Ascending aorta (tissue), 2 donors: ENCODE results near the gene DIRAS1. TPM values are rescaled to one million over a fixed set of nuclear protein-coding genes. Genes with fewer than 3 reads are reported as not detected.

Source experiments
- DNase-seq, 2 donors: peaks; one replicate each; pipeline ENCODE4 v3.0.0-alpha.2; 2019; ENCODE audit warnings: low spot score in 2 of 2
- H3K27ac ChIP-seq, 2 donors: fragments of 200-600 bp; sonication (generic); one replicate each; pipeline ENCODE4 v1.5.1; 2016 to 2017; ENCODE audit warnings: mild to moderate bottlenecking in 1 of 2
- H3K27me3 ChIP-seq: fragments of 200-600 bp; sonication (generic); one replicate; pipeline ENCODE4 v1.5.1; 2017
- H3K36me3 ChIP-seq, 2 donors: fragments of 200-600 bp; sonication (generic); one replicate each; pipeline ENCODE4 v1.5.1; 2016
- H3K4me1 ChIP-seq, 2 donors: fragments of 200-600 bp; sonication (generic); one replicate each; pipeline ENCODE4 v1.5.1; 2016 to 2017; ENCODE audit warnings: mild to moderate bottlenecking in 1 of 2
- H3K4me3 ChIP-seq, 2 donors: fragments of 200-600 bp; sonication (generic); one replicate each; pipeline ENCODE4 v1.5.1; 2016 to 2017; ENCODE audit warnings: mild to moderate bottlenecking in 1 of 2
- H3K9me3 ChIP-seq, 2 donors: fragments of 200-600 bp; sonication (generic); one replicate each; pipeline ENCODE4 v1.5.1; 2016
- intact Hi-C: fragments of 100-400 bp; cut with DNase I; formaldehyde crosslinking; loops from one replicate; pipeline ENCODE4 v1.15.1; 2023
- total RNA-seq: library from RNA; depleted of rRNA; stranded (reverse); fragments of >200 nt; gene quantifications from one replicate; pipeline ENCODE4 v1.1.0, GENCODE V29; 2016
- TF ChIP-seq, protein P1 (sequence below), 3 experiments: fragments of 200-600 bp in 2 of 3; fragments of 450-650 bp in 1 of 3; sonication (generic) in 2 of 3; IDR thresholded peaks; one replicate each; pipeline ENCODE4 v1.5.1; 2016 to 2019; ENCODE audit warnings: antibody characterized with exemption in 3 of 3, mild to moderate bottlenecking in 1 of 3, moderate library complexity in 1 of 3

Gene DIRAS1
- total RNA-seq, 1 donor from 2014 or later: not detected

DNA sequence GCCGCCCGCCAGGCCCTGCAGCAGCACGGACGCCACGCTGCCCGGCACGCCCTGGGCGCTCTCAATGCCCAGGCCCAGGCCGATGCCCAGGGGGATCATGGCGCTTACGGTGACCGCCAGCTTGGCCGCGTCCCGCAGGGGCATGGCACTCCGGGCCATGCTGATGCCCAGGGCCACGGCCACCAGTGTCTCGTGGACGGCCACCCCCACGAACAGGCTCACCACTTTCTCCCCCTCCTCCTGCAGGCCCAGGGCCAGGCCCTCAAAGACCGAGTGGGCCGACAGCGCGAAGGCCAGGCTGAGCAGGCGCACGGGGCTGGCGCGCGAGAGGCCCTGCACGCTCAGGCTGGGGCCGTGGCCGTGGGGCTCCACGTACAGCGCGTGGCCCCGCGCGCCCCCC lies 11.7 kb upstream of the DIRAS1 start:
- Histone ChIP-seq H3K4me1 (no peaks in the 10 kb centered on the region), H3K4me3 (no peak overlapping the region), H3K36me3 (peaks cover 32 to 38% of the 10 kb centered on the region in 2 donors), H3K27me3 (no peaks in the 10 kb centered on the region), H3K9me3 (no peaks in the 10 kb centered on the region), H3K27ac (no peak overlapping the region)
- TF ChIP-seq, protein P1, sequence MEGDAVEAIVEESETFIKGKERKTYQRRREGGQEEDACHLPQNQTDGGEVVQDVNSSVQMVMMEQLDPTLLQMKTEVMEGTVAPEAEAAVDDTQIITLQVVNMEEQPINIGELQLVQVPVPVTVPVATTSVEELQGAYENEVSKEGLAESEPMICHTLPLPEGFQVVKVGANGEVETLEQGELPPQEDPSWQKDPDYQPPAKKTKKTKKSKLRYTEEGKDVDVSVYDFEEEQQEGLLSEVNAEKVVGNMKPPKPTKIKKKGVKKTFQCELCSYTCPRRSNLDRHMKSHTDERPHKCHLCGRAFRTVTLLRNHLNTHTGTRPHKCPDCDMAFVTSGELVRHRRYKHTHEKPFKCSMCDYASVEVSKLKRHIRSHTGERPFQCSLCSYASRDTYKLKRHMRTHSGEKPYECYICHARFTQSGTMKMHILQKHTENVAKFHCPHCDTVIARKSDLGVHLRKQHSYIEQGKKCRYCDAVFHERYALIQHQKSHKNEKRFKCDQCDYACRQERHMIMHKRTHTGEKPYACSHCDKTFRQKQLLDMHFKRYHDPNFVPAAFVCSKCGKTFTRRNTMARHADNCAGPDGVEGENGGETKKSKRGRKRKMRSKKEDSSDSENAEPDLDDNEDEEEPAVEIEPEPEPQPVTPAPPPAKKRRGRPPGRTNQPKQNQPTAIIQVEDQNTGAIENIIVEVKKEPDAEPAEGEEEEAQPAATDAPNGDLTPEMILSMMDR (IDR thresholded peaks at IDR 0.05): no peak
- no peak for DNase-seq
- intact Hi-C loops: no loop called here

GRCh38 chr19:2732157-2732725 lies 11.1 kb upstream of the DIRAS1 start:
- H3K36me3 ChIP-seq: peaks cover 32 to 38% of the 10 kb centered on the region in 2 donors
- H3K4me3 ChIP-seq: no peak overlapping the region
- H3K9me3 ChIP-seq: no peaks in the 10 kb centered on the region
- H3K27me3 ChIP-seq: no peaks in the 10 kb centered on the region
- intact Hi-C loops: no loop called here
- H3K4me1 ChIP-seq: no peaks in the 10 kb centered on the region
- H3K27ac ChIP-seq: no peak overlapping the region
- TF ChIP-seq, protein P1 (IDR thresholded peaks at IDR 0.05): no peak
- DNase-seq: no peak

DNA sequence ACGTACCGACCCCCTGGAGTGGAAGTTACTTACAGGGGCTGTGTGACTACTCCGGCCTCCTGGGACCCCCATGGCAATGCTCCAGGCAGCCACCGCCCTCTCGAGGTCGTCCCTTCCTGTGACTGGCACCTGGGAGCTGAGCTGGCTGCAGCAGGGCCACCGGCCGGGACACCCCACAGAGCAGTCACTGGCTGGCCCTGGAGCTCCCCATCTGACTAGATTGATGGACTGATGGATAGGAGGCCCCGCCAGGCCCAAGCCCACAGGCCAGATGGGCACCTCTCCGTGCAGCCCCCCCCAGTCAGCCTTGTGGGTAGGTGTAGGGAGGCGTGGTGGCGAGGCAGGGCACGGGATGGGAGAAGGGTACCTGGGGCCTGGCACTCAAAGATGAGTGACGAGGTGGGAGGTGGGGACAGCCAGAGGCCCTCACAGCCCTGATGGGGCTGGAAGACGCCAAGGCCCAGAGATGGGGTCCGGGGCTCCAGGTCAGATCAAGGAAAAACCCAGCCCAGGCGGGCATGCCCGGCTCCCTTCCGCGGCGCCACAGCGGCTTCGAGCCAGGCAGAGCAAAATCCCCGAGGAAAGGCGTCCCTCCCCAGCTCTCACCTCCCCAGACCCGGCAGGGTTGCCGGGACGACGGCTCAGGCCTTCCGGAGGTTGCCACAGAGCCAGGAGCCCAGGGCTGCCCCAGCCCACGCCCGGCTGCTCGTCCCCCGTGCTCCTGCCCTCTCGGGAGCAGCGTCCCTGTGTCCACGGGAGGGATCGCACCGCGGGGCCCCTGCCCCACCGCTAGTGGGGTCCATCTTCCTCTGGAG lies 10.2 kb upstream of the DIRAS1 start:
- intact Hi-C loops: no loop called here
- TF ChIP-seq, protein P1 (IDR thresholded peaks at IDR 0.05): no peak
- peaks cover 29 to 32% of the 10 kb centered on the region in 2 donors for H3K36me3 ChIP-seq
- no peaks in the 10 kb centered on the region for H3K9me3 ChIP-seq
- no peaks in the 10 kb centered on the region for H3K4me1 ChIP-seq
- no peak overlapping the region for H3K27ac ChIP-seq
- no peak for DNase-seq
- H3K4me3 ChIP-seq: no peak overlapping the region
- H3K27me3 ChIP-seq: no peaks in the 10 kb centered on the region

DNA sequence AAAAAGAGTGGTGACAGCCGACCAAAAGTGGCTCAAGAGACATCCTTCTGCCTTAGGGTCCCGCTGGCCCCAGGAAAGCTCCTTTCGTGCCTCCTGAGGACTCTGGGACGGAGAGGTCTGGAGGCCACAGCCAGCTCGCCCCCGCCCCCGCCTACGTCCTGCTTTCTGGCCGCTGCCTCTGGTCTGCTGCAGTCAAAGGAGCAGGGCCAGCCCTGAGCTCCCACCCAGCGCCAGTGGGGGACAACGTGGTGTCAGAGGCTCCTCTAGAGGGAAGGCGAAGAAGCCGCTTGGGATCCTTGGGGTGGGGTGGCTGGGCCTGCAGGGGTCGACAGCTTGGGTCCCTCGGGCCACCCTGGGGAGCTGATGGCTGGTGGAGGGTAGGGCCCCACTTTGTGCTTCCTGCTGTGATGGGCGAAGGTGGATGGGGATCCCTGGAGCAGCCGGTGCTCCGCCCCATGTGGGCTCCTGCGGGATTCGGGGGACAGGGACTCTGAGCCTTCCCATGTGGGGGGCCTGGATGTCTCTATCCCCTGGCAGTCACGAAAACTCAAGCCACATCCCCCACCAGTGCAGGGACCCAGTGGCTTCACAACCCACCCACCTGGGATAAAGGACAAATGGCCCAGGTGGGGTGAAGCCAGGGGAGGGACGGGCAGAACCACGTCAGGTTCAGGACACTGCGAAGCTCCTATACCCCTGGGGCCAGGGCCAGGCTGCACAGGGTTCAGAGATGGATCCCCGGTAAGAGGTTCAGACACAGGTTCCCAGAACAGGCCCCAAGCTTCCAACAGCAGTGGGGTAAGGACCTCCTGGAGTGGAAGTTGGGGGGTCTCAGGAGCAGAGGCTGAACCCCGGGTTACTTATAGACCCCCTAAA lies 9.0 kb upstream of the DIRAS1 start:
- Histone ChIP-seq H3K27ac (no peak overlapping the region), H3K9me3 (no peaks in the 10 kb centered on the region), H3K4me1 (no peaks in the 10 kb centered on the region), H3K36me3 (peaks cover 23 to 26% of the 10 kb centered on the region in 2 donors), H3K27me3 (no peaks in the 10 kb centered on the region), H3K4me3 (no peak overlapping the region)
- intact Hi-C loops: no loop called here
- DNase-seq: no peak
- TF ChIP-seq, protein P1 (IDR thresholded peaks at IDR 0.05): no peak

GRCh38 chr19:2728783-2729387 lies 7.7 kb upstream of the DIRAS1 start:
- H3K4me3 ChIP-seq: no peak overlapping the region
- TF ChIP-seq, protein P1 (IDR thresholded peaks at IDR 0.05): no peak
- H3K27me3 ChIP-seq: no peaks in the 10 kb centered on the region
- H3K27ac ChIP-seq: no peak overlapping the region
- no peaks in the 10 kb centered on the region for H3K9me3 ChIP-seq
- intact Hi-C loops: no loop called here
- peaks cover 16 to 18% of the 10 kb centered on the region in 2 donors for H3K36me3 ChIP-seq
- H3K4me1 ChIP-seq: no peaks in the 10 kb centered on the region
- DNase-seq: no peak
